ENCODE data around the gene GSTA5. TPM values are rescaled to one million over a fixed set of nuclear protein-coding genes. Genes with fewer than 3 reads are reported as not detected.
"Not testable (repeated sequence)": the region's sequence is repeated elsewhere in the genome, so short reads cannot be mapped to it uniquely, and the experiment has no call there.

Gene GSTA5
- total RNA-seq, 1 donor from 2014 or later, result not detected

DNA sequence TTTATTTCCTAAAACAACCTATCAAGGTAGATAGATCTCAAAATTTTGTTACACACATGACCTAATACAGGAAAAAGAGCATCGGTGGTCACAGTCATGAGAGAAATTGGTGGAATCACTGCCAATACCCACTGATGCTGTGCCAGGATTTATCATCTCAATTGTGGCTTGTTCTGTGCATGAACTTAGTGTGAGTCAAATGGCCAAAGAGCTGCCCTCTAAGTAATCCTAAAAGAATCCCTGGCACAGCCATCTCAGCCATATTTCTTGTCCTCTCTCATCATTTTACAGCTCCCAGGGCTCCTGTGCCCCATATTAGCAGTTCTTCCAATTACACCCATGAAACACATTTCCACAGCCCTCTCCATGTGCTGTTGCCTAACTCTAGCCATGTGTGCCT is 6.1 kb downstream of the GSTA5 start:
- Histone ChIP-seq H3K27ac (no peak overlapping the region), H3K27me3 (no peaks in the 10 kb centered on the region), H3K4me1 (no peaks in the 10 kb centered on the region), H3K36me3 (no peaks in the 10 kb centered on the region), H3K9me3 (no peaks in the 10 kb centered on the region), H3K4me3 (no peak overlapping the region)
- TF ChIP-seq POLR2AphosphoS5 (IDR thresholded peaks at IDR 0.05; ENCODE audit: insufficient read depth in 1 of 2, low read depth in 1 of 2), result no peak
- TF ChIP-seq, protein P1, sequence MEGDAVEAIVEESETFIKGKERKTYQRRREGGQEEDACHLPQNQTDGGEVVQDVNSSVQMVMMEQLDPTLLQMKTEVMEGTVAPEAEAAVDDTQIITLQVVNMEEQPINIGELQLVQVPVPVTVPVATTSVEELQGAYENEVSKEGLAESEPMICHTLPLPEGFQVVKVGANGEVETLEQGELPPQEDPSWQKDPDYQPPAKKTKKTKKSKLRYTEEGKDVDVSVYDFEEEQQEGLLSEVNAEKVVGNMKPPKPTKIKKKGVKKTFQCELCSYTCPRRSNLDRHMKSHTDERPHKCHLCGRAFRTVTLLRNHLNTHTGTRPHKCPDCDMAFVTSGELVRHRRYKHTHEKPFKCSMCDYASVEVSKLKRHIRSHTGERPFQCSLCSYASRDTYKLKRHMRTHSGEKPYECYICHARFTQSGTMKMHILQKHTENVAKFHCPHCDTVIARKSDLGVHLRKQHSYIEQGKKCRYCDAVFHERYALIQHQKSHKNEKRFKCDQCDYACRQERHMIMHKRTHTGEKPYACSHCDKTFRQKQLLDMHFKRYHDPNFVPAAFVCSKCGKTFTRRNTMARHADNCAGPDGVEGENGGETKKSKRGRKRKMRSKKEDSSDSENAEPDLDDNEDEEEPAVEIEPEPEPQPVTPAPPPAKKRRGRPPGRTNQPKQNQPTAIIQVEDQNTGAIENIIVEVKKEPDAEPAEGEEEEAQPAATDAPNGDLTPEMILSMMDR (IDR thresholded peaks at IDR 0.05), result no peak
- no peak for TF ChIP-seq POLR2A (IDR thresholded peaks at IDR 0.05)
- intact Hi-C loops (cut with DNase I), result no loop called here
- no peak for DNase-seq (ENCODE audit: extremely low spot score in 2 of 2)

DNA sequence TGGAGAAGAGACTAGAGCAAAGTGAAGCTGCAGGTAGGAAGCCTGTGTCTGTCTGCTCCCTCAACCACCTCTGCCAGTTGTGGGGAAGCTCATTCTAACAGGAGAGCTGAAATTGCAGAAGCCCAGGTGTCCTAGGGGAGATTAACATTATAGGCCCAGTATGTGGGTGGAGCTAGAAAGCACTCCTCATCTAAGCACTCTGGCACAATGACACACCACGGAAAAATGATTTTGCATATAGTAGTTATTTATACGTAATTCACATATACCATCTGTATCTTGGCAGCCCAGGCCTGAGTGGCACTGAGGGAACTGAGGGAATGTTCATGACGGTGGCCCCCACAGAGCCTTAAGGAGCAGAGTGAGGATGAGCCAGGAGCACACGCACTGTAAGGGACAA is 9.7 kb downstream of the GSTA5 start:
- DNase-seq (ENCODE audit: extremely low spot score in 2 of 2); intact Hi-C loops (cut with DNase I); H3K27ac ChIP-seq; H3K4me3 ChIP-seq; H3K9me3 ChIP-seq; H3K27me3 ChIP-seq; H3K4me1 ChIP-seq; H3K36me3 ChIP-seq: not testable (repeated sequence)

DNA sequence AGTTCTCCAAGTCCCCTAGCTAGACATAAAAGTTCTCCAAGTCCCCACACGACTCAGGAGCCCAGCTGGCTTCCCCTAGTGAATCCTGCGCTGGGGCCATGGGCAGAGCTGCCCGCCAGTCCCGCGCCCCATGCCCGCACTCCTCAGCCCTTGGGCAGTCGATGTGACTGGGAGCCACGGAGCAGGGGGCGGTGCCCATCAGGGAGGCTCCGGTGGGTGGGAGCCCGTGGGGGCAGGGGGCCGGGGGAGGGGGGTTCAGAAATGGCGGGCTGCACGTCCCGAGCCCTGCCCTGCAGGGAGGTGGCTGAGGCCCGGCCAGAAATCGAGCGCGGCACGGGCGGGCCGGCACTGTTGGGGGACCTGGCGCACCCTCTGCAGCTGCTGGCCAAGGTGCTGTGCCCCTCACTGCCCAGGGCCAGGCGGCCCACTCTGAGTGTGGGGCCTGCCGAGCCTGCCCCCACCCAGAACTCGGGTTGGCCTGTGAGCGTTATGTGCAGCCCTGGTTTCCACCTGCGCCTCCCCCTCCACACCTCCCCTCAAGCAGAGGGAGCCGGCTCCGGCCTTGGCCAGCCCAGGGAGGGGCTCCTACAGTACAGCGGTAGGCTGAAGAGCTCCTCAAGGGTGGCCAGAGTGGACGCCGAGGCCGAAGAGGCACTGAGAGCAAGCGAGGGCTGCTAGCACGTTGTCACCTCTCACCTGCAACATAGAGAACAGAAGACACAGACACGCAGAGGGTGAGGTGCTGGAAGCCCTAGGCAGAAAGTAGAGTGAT is 11.4 kb downstream of the GSTA5 start:
- no peaks in the 10 kb centered on the region for H3K36me3 ChIP-seq
- H3K4me1 ChIP-seq, result no peaks in the 10 kb centered on the region
- H3K9me3 ChIP-seq, result no peaks in the 10 kb centered on the region
- no peak overlapping the region for H3K27ac ChIP-seq
- no peaks in the 10 kb centered on the region for H3K27me3 ChIP-seq
- no peak for DNase-seq (ENCODE audit: extremely low spot score in 2 of 2)
- TF ChIP-seq POLR2A (IDR thresholded peaks at IDR 0.05) (no peak), POLR2AphosphoS5 (IDR thresholded peaks at IDR 0.05; ENCODE audit: insufficient read depth in 1 of 2, low read depth in 1 of 2) (no peak)
- TF ChIP-seq, protein P1 (IDR thresholded peaks at IDR 0.05), result no peak
- intact Hi-C loops (cut with DNase I), result no loop called here
- H3K4me3 ChIP-seq, result no peak overlapping the region

DNA sequence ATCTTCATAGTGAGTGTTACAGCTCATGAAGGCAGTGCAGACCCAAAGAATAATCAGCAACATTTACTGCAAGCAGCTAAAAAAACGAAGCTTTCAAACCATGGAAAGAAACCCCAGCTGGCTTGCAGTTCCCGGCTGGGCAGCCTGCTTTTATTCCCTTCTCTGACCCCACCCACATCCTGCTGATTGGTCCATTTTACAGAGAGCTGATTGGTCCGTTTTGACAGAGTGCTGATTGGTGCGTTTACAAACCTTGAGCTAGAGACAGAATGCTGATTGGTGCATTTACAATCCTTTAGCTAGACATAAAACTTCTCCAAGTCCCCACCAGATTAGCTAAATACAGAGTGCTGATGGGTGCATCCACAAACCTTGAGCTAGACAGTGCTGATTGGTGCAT is 12.0 kb downstream of the GSTA5 start:
- H3K4me1 ChIP-seq; H3K9me3 ChIP-seq; H3K27ac ChIP-seq; intact Hi-C loops (cut with DNase I); H3K27me3 ChIP-seq; DNase-seq (ENCODE audit: extremely low spot score in 2 of 2); H3K4me3 ChIP-seq; H3K36me3 ChIP-seq: not testable (repeated sequence)

DNA sequence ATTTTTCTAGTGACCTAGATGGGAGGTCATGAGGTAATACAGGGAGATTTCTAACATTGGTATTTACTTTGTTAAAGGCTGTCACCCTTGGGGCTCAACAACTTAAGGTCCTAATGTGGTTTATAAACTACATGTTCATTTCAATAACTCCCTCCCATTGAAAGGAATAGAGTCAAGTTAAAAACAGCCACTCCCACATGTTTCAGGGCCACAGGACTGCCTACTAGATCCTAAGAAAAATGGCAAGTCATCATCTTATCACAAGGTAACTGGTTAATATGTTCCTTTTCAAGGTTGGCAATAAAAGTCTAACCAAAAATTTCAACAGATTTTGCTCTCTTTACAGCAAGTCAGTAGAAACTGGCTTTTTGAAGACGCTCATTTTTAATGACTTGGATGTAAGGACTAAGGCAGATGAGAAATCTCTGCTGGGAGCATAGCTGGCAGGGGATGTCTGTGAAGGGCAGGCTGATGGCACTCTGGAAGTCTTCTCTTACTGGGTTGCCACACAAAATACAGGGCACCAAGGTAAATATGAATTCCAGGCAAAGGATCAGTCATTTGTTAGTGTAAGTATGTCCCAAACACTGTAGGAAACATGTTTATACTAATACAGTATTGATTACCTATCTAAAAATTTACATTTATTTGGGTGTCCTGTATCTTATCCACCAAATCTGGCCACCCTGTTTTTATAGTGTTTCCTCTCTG is 13.4 kb downstream of the GSTA5 start:
- H3K27me3 ChIP-seq; H3K9me3 ChIP-seq; DNase-seq (ENCODE audit: extremely low spot score in 2 of 2); H3K36me3 ChIP-seq; intact Hi-C loops (cut with DNase I); H3K4me1 ChIP-seq; H3K27ac ChIP-seq; H3K4me3 ChIP-seq: not testable (repeated sequence)

DNA sequence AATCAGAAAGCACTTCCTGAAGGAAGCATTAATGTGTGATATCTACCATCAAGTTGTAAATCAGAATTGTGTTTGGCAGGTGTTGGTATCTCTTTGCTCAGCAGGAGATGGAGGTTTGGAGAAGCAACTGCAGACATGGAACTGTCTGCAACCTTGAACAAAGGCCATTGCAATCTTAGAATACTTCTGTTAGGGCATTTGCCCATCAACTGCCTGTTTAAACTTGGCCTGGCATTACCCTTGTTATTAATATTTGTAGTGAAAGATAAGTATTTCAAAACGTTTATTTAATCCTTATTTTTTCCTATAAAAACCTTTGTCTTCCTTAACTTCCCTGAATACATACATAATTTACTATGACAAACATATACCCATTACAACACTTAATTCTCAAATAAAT is 14.1 kb downstream of the GSTA5 start:
- Histone ChIP-seq H3K36me3 (no peaks in the 10 kb centered on the region), H3K4me3 (no peak overlapping the region), H3K27ac (no peak overlapping the region), H3K27me3 (no peaks in the 10 kb centered on the region), H3K4me1 (no peaks in the 10 kb centered on the region), H3K9me3 (no peaks in the 10 kb centered on the region)
- intact Hi-C loops (cut with DNase I), result loop anchor here (1.0 kb wide), 1 partner anchor 40 kb away; no protein-coding TSS in a partner anchor
- TF ChIP-seq POLR2A (IDR thresholded peaks at IDR 0.05) (no peak), POLR2AphosphoS5 (IDR thresholded peaks at IDR 0.05; ENCODE audit: insufficient read depth in 1 of 2, low read depth in 1 of 2) (no peak)
- TF ChIP-seq, protein P1 (IDR thresholded peaks at IDR 0.05), result no peak
- DNase-seq (ENCODE audit: extremely low spot score in 2 of 2), result no peak

DNA sequence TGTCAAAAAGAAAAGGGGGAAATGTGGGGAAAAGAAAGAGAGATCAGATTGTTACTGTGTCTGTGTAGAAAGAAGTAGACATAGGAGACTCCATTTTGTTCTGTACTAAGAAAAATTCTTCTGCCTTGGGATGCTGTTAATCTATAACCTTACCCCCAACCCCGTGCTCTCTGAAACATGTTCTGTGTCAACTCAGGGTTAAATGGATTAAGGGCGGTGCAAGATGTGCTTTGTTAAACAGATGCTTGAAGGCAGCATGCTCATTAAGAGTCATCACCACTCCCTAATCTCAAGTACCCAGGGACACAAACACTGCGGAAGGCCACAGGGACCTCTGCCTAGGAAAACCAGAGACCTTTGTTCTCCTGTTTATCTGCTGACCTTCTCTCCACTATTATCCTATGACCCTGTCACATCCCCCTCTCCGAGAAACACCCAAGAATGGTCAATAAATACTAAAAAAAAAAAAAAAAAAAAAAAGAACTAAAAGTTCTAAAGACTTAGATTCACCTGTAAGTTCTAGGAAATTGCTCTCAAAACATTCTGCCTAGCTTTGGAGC is 14.6 kb downstream of the GSTA5 start:
- not testable (repeated sequence) for H3K4me1 ChIP-seq; H3K9me3 ChIP-seq; H3K4me3 ChIP-seq; H3K27ac ChIP-seq; H3K27me3 ChIP-seq; DNase-seq (ENCODE audit: extremely low spot score in 2 of 2); H3K36me3 ChIP-seq
- intact Hi-C loops (cut with DNase I), result loop anchor here (1.0 kb wide), 1 partner anchor 40 kb away; no protein-coding TSS in a partner anchor

DNA sequence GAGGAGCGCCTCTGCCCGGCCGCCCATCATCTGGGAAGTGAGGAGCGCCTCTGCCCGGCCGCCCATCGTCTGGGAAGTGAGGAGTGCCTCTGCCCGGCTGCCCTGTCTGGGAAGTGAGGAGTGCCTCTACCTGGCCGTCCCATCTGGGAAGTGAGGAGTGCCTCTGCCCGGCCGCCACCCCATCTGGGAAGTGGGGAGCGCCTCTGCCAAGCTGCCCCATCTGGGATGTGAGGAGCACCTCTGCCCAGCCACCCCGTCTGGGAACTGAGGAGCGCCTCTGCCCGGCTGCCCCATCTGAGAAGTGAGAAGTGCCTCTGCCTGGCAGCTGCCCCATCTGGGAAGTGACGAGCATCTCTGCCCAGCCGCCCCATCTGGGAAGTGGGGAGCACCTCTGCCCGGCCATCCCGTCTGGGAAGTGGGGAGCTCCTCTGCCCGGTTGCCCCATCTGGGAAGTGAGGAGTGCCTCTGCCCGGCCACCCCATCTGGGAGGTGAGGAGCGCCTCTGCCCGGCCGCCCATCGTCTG is 15.3 kb downstream of the GSTA5 start:
- H3K4me3 ChIP-seq; H3K9me3 ChIP-seq; intact Hi-C loops (cut with DNase I); DNase-seq (ENCODE audit: extremely low spot score in 2 of 2); H3K27ac ChIP-seq; H3K4me1 ChIP-seq; H3K36me3 ChIP-seq; H3K27me3 ChIP-seq: not testable (repeated sequence)

All from vagina (tissue), 2 donors.